Activated CD4-positive, alpha-beta T cell treated with anti-CD3 and anti-CD28 coated beads, Interleukin-2, amount 10 ng/mL, durations not matched to agents 7 days and 5 days (primary cell): ENCODE data around the gene ASTN2. TPM values are rescaled to one million over a fixed set of nuclear protein-coding genes. Genes with fewer than 3 reads are reported as not detected.

ENCODE experiments used
- CTCF ChIA-PET: fragments of 350-600 bp; sonication (Branson Sonifier 250); formaldehyde crosslinking; loops from one replicate; lab custom pipeline; 2021; ENCODE audit warnings: antibody characterized with exemption; lab: Charles Lee
- POLR2A ChIA-PET: fragments of 350-600 bp; sonication (Branson Sonifier 250); formaldehyde crosslinking; loops from one replicate; lab custom pipeline; 2021; ENCODE audit warnings: antibody characterized with exemption; lab: Charles Lee
- DNase-seq: peaks from one replicate; pipeline ENCODE4 v3.0.0-alpha.2; 2020
- H3K27ac Mint-ChIP-seq: one replicate; pipeline ENCODE4 v1.8.0; 2021; ENCODE audit warnings: mild to moderate bottlenecking, moderate library complexity, mixed read lengths
- H3K27me3 Mint-ChIP-seq: one replicate; pipeline ENCODE4 v1.8.0; 2021; ENCODE audit warnings: mixed read lengths
- H3K36me3 Mint-ChIP-seq: one replicate; pipeline ENCODE4 v1.8.0; 2021; ENCODE audit warnings: low read depth, mixed read lengths
- H3K4me1 Mint-ChIP-seq: one replicate; pipeline ENCODE4 v1.8.0; 2021; ENCODE audit warnings: mixed read lengths
- H3K4me3 Mint-ChIP-seq: one replicate; pipeline ENCODE4 v1.8.0; 2021; ENCODE audit warnings: mild to moderate bottlenecking, moderate library complexity, mixed read lengths
- H3K9me3 Mint-ChIP-seq: one replicate; pipeline ENCODE4 v1.8.0; 2021; ENCODE audit warnings: mixed read lengths
- total RNA-seq, 2 experiments: library from RNA; stranded (reverse); gene quantifications; one replicate each; pipeline ENCODE4 v1.2.3, GENCODE V29; 2021

The ASTN2 gene
- total RNA-seq, 2 experiments from 2014 or later: 3.2 to 4.1 TPM

- Mint-ChIP-seq H3K27me3 (no peaks in the 10 kb centered on the region), H3K27ac (no peak overlapping the region), H3K4me3 (no peak overlapping the region), H3K9me3 (peaks cover 15% of the 10 kb centered on the region), H3K36me3 (no peaks in the 10 kb centered on the region), H3K4me1 (no peaks in the 10 kb centered on the region)
- DNase-seq: no peak
- ChIA-PET CTCF (no interaction called here), POLR2A (no interaction called here)
Observed at GRCh38 chr9:116877072-116877471, 537.8 kb downstream of the ASTN2 start.

- POLR2A ChIA-PET: no interaction called here
- Mint-ChIP-seq H3K27ac (no peak overlapping the region), H3K27me3 (no peaks in the 10 kb centered on the region), H3K9me3 (peaks cover 15% of the 10 kb centered on the region), H3K4me3 (no peak overlapping the region), H3K36me3 (no peaks in the 10 kb centered on the region), H3K4me1 (no peaks in the 10 kb centered on the region)
- CTCF ChIA-PET: no interaction called here
- DNase-seq: no peak
Observed at GRCh38 chr9:116875576-116875975, 539.3 kb downstream of the ASTN2 start.

GRCh38 chr9:116873937-116874914 lies 540.6 kb downstream of the ASTN2 start:
- H3K4me3 Mint-ChIP-seq: no peak overlapping the region

GRCh38 chr9:116873491-116873890 lies 541.4 kb downstream of the ASTN2 start:
- Mint-ChIP-seq H3K27me3 (no peaks in the 10 kb centered on the region), H3K36me3 (no peaks in the 10 kb centered on the region), H3K27ac (no peak overlapping the region), H3K4me3 (no peak overlapping the region), H3K9me3 (peaks cover 15% of the 10 kb centered on the region), H3K4me1 (no peaks in the 10 kb centered on the region)
- CTCF ChIA-PET: no interaction called here
- POLR2A ChIA-PET: no interaction called here
- DNase-seq: no peak

More at GRCh38 chr9:116873937-116874914, 540.6 kb downstream of the ASTN2 start:
- ChIA-PET POLR2A (no interaction called here), CTCF (no interaction called here)
- Mint-ChIP-seq H3K27me3 (no peaks in the 10 kb centered on the region), H3K36me3 (no peaks in the 10 kb centered on the region), H3K4me1 (no peaks in the 10 kb centered on the region), H3K27ac (no peak overlapping the region), H3K9me3 (peaks cover 15% of the 10 kb centered on the region)
- no peak for DNase-seq

- DNase-seq: no peak
- ChIA-PET POLR2A (no interaction called here), CTCF (no interaction called here)
- no peak overlapping the region for H3K27ac Mint-ChIP-seq
- H3K36me3 Mint-ChIP-seq: no peaks in the 10 kb centered on the region
- no peaks in the 10 kb centered on the region for H3K4me1 Mint-ChIP-seq
- no peak overlapping the region for H3K4me3 Mint-ChIP-seq
- H3K27me3 Mint-ChIP-seq: no peaks in the 10 kb centered on the region
- peaks cover 4% of the 10 kb centered on the region for H3K9me3 Mint-ChIP-seq
Observed at GRCh38 chr9:116870566-116870965, 544.3 kb downstream of the ASTN2 start.

- H3K9me3 Mint-ChIP-seq: no peaks in the 10 kb centered on the region
- H3K4me1 Mint-ChIP-seq: no peaks in the 10 kb centered on the region
- CTCF ChIA-PET: no interaction called here
Observed at GRCh38 chr9:116868201-116868600, 546.7 kb downstream of the ASTN2 start.

GRCh38 chr9:116861321-116861720 lies 553.5 kb downstream of the ASTN2 start:
- Mint-ChIP-seq H3K4me3 (no peak overlapping the region), H3K27ac (no peak overlapping the region), H3K27me3 (no peaks in the 10 kb centered on the region), H3K36me3 (no peaks in the 10 kb centered on the region), H3K9me3 (no peaks in the 10 kb centered on the region), H3K4me1 (no peaks in the 10 kb centered on the region)
- ChIA-PET POLR2A (no interaction called here), CTCF (interaction anchor here (1.8 kb wide), 1 partner anchor 125 kb away, joined by 6 read pairs; no protein-coding TSS in a partner anchor)
- DNase-seq: no peak

More at GRCh38 chr9:116868201-116868600, 546.7 kb downstream of the ASTN2 start:
- no peaks in the 10 kb centered on the region for H3K36me3 Mint-ChIP-seq
- H3K27ac Mint-ChIP-seq: no peak overlapping the region
- no peak for DNase-seq
- no peaks in the 10 kb centered on the region for H3K27me3 Mint-ChIP-seq
- POLR2A ChIA-PET: no interaction called here
- H3K4me3 Mint-ChIP-seq: no peak overlapping the region

- Mint-ChIP-seq H3K4me3 (no peak overlapping the region), H3K36me3 (no peaks in the 10 kb centered on the region), H3K9me3 (no peaks in the 10 kb centered on the region), H3K27me3 (no peaks in the 10 kb centered on the region), H3K27ac (no peak overlapping the region), H3K4me1 (no peaks in the 10 kb centered on the region)
- DNase-seq: peak; percentile 10
- CTCF ChIA-PET: interaction anchor here (1.8 kb wide), 1 partner anchor 124 kb away, joined by 6 read pairs; no protein-coding TSS in a partner anchor
- POLR2A ChIA-PET: no interaction called here
Observed at GRCh38 chr9:116860509-116861120, 554.2 kb downstream of the ASTN2 start.

GRCh38 chr9:116859763-116860162 lies 555.1 kb downstream of the ASTN2 start:
- H3K4me3 Mint-ChIP-seq: no peak overlapping the region
- ChIA-PET CTCF (no interaction called here), POLR2A (interaction anchor here (0.6 kb wide), 1 partner anchor 1236 kb away, joined by 6 read pairs; no protein-coding TSS in a partner anchor)
- no peak overlapping the region for H3K27ac Mint-ChIP-seq
- no peaks in the 10 kb centered on the region for H3K9me3 Mint-ChIP-seq
- H3K4me1 Mint-ChIP-seq: no peaks in the 10 kb centered on the region
- H3K36me3 Mint-ChIP-seq: no peaks in the 10 kb centered on the region
- DNase-seq: no peak
- no peaks in the 10 kb centered on the region for H3K27me3 Mint-ChIP-seq

GRCh38 chr9:116857321-116857720 lies 557.5 kb downstream of the ASTN2 start:
- Mint-ChIP-seq H3K9me3 (no peaks in the 10 kb centered on the region), H3K27me3 (no peaks in the 10 kb centered on the region), H3K27ac (no peak overlapping the region), H3K4me3 (no peak overlapping the region), H3K4me1 (no peaks in the 10 kb centered on the region), H3K36me3 (no peaks in the 10 kb centered on the region)
- ChIA-PET CTCF (interaction anchor here (0.8 kb wide), 1 partner anchor 107 kb away, joined by 3 read pairs; no protein-coding TSS in a partner anchor), POLR2A (no interaction called here)
- DNase-seq: no peak

- no peaks in the 10 kb centered on the region for H3K9me3 Mint-ChIP-seq
- ChIA-PET CTCF (no interaction called here), POLR2A (no interaction called here)
- H3K27ac Mint-ChIP-seq: no peak overlapping the region
- H3K4me1 Mint-ChIP-seq: no peaks in the 10 kb centered on the region
- H3K36me3 Mint-ChIP-seq: no peaks in the 10 kb centered on the region
- H3K4me3 Mint-ChIP-seq: no peak overlapping the region
- DNase-seq: no peak
- H3K27me3 Mint-ChIP-seq: no peaks in the 10 kb centered on the region
Observed at GRCh38 chr9:116855881-116856662, 558.8 kb downstream of the ASTN2 start.

GRCh38 chr9:116849721-116850120 lies 565.1 kb downstream of the ASTN2 start:
- ChIA-PET POLR2A (no interaction called here), CTCF (no interaction called here)
- Mint-ChIP-seq H3K4me1 (no peaks in the 10 kb centered on the region), H3K9me3 (no peaks in the 10 kb centered on the region), H3K4me3 (no peak overlapping the region), H3K27ac (no peak overlapping the region), H3K27me3 (no peaks in the 10 kb centered on the region), H3K36me3 (no peaks in the 10 kb centered on the region)
- DNase-seq: no peak
